GM18526 (cell line): ENCODE measurements around the gene EXOC3L1.

Source experiments
- POLR2A ChIP-seq: IDR thresholded peaks from 3 replicates; pipeline ENCODE4 v1.6.1; 2011; ENCODE audit not compliant: insufficient read length; ENCODE audit errors: extremely low read depth

EXOC3L1 gene

GRCh38 chr16:67191995-67192681 lies 2.2 kb upstream of the EXOC3L1 start, which contains the start of gene E2F4:
Gene E2F4, plus strand, starts transcription at chr16:67192155. Its CDS starts 73 bp downstream, at chr16:67192228.
- peak; percentile 80 for TF ChIP-seq POLR2A

GRCh38 chr16:67191411-67191994 lies 1.6 kb upstream of the EXOC3L1 start:
- no peak for TF ChIP-seq POLR2A

GRCh38 chr16:67190448-67191399 lies 788 bp upstream of the EXOC3L1 start:
- no peak for TF ChIP-seq POLR2A

- no peak for TF ChIP-seq POLR2A
Observed at GRCh38 chr16:67188798-67189197, 1.1 kb downstream of the EXOC3L1 start.

GRCh38 chr16:67188323-67188722 lies 1.6 kb downstream of the EXOC3L1 start:
- no peak for TF ChIP-seq POLR2A

- no peak for TF ChIP-seq POLR2A
Observed at GRCh38 chr16:67187175-67187890, 2.6 kb downstream of the EXOC3L1 start.

- no peak for TF ChIP-seq POLR2A
Observed at GRCh38 chr16:67186550-67186950, 3.4 kb downstream of the EXOC3L1 start.

GRCh38 chr16:67185651-67186134 lies 4.2 kb downstream of the EXOC3L1 start:
- no peak for TF ChIP-seq POLR2A

- TF ChIP-seq POLR2A: no peak
Observed at GRCh38 chr16:67184995-67185650, 4.8 kb downstream of the EXOC3L1 start.

- no peak for TF ChIP-seq POLR2A
Observed at GRCh38 chr16:67184453-67184994, 5.4 kb downstream of the EXOC3L1 start.

GRCh38 chr16:67183627-67184452 lies 6.1 kb downstream of the EXOC3L1 start, which contains the start of gene MATCAP1:
Gene MATCAP1, minus strand, starts transcription at chr16:67183963. Its CDS starts 3,353 bp downstream, at chr16:67180610.
- peak; percentile 48 for TF ChIP-seq POLR2A

GRCh38 chr16:67183284-67183626 lies 6.7 kb downstream of the EXOC3L1 start:
- no peak for TF ChIP-seq POLR2A

- TF ChIP-seq POLR2A: no peak
Observed at GRCh38 chr16:67182288-67182687, 7.6 kb downstream of the EXOC3L1 start.
